GM12892 (cell line): ENCODE data around the gene ANKS1A.

Source experiments
- POLR2A ChIP-seq: IDR thresholded peaks from 2 replicates; pipeline ENCODE4 v1.6.1; 2011; ENCODE audit warnings: low read depth, low read length, control low read depth
- POLR2AphosphoS5 ChIP-seq: IDR thresholded peaks from 2 replicates; pipeline ENCODE4 v1.6.1; 2011; ENCODE audit warnings: low read depth, low read length, control low read depth

DNA sequence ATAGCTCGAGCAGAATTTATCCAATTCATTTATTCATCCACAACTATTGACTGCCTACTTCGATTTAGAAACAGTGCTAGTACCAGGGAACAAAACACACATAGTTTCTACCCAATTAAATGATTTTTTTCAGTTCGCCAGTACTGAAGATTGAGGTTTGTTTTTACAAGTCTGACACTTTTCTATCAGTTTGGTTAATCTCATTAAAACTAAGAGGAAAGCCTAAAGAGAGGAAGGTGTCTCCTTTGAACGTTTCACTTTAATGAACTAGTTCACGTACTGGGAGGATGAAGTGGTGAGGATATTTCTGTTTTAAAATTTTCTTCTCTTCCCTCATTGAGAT lies 570 bp upstream of the ANKS1A start:
- TF ChIP-seq POLR2A (no peak), POLR2AphosphoS5 (no peak)
